GM19468 (cell line): ENCODE data around the gene PDZRN3.

ENCODE experiments used
- ATAC-seq: cut with Tn5 transposase; IDR thresholded peaks from one replicate; pipeline ENCODE4 v1.9.1; 2021; ENCODE audit warnings: mild to moderate bottlenecking, moderate library complexity, moderate number of reproducible peaks; ENCODE audit not compliant: unreplicated experiment; ENCODE audit errors: extremely low read depth

The PDZRN3 gene

GRCh38 chr3:73403444-73403843 is 221.3 kb downstream of the PDZRN3 start:
- no peak for ATAC-seq

GRCh38 chr3:73401616-73402279 is 223.0 kb downstream of the PDZRN3 start:
- ATAC-seq, result no peak

GRCh38 chr3:73401059-73401458 is 223.7 kb downstream of the PDZRN3 start:
- no peak for ATAC-seq

GRCh38 chr3:73399666-73400253 is 225.0 kb downstream of the PDZRN3 start:
- no peak for ATAC-seq

GRCh38 chr3:73399106-73399505 is 225.6 kb downstream of the PDZRN3 start:
- ATAC-seq, result no peak

- no peak for ATAC-seq
These were observed 226.7 kb downstream of the PDZRN3 start for GRCh38 chr3:73398084-73398483.

- ATAC-seq, result no peak
These were observed 230.5 kb downstream of the PDZRN3 start for GRCh38 chr3:73394240-73394639.

- no peak for ATAC-seq
These were observed 231.7 kb downstream of the PDZRN3 start for GRCh38 chr3:73393005-73393404.

GRCh38 chr3:73391984-73392383 is 232.8 kb downstream of the PDZRN3 start:
- ATAC-seq, result no peak

- ATAC-seq, result no peak
These were observed 234.8 kb downstream of the PDZRN3 start for GRCh38 chr3:73389928-73390327.

GRCh38 chr3:73389117-73389813 is 235.5 kb downstream of the PDZRN3 start:
- no peak for ATAC-seq

GRCh38 chr3:73385568-73385967 is 239.2 kb downstream of the PDZRN3 start:
- no peak for ATAC-seq

GRCh38 chr3:73384091-73384906 is 240.4 kb downstream of the PDZRN3 start:
- no peak for ATAC-seq

- no peak for ATAC-seq
These were observed 241.2 kb downstream of the PDZRN3 start for GRCh38 chr3:73383470-73384049.

- ATAC-seq, result no peak
These were observed 243.2 kb downstream of the PDZRN3 start for GRCh38 chr3:73381551-73381950.

- no peak for ATAC-seq
These were observed 243.8 kb downstream of the PDZRN3 start for GRCh38 chr3:73380735-73381532.

- ATAC-seq, result no peak
These were observed 245.3 kb downstream of the PDZRN3 start for GRCh38 chr3:73379465-73379864.

GRCh38 chr3:73378207-73378606 is 246.5 kb downstream of the PDZRN3 start:
- ATAC-seq, result no peak

- ATAC-seq, result no peak
These were observed 258.9 kb downstream of the PDZRN3 start for GRCh38 chr3:73365756-73366397.
